Measurements from ENCODE around the gene MIAT. TPM values are rescaled to one million over a fixed set of nuclear protein-coding genes. Genes with fewer than 3 reads are reported as not detected.

The MIAT gene
- total RNA-seq, 1 experiment from 2014 or later: 0.06 TPM

- DNase-seq (ENCODE audit: low read depth): no peak
Observed at GRCh38 chr22:26669060-26669481, 11.7 kb downstream of the MIAT start.

DNA sequence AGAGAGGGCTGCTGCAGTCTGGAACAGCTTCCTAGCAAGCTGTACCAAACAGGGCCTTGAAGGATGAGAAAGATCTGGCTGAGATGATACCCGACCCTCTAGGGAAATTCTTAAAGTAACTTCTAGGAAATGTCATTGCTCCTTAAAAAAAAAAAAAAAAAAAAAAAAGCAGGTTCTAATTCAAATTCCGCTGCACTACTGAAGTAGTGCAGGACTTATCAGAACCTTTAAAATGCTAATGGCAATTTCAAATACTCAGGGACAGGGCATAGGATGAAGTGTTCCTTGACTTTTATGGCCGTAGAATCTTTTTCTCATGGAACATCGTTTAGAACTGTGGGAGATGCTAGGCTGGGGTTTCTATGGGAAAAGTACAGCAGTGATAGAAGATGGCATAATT is 13.1 kb downstream of the MIAT start:
- DNase-seq (ENCODE audit: low read depth): no peak

DNA sequence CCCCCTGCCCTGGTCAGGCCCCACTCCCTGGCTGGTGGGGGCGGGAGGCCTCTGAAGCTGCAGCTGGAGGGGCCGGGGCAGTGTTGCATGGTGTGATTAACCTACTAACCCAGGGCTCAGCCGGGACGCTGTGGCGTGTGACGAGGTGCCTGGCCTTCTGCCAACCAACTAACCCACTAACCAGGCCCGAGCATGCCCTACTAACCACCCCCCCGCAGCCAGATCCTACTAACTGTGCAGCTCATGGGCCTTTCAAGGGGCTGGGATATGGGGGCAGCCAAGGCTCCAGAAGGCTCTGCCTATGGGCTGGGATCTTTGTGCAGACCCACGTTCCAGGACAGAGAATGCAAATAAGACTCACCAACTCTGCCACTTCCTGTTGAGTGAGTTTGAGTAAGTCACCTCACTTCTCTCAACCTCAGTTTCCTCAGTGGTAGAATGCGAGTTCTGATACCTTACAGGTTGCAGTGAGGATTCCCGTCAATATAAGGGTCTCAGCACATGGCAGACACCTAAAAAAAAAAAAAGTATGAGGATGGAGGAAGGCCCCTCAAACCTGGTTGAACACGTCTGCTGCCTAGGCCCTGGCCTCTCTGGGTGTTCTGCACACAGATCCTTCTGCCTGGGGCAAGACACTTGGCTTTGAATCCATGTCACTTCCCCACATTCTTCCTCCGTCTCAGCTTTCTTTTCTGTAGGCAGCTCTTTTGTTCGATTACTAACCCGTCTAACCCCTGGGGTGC is 14.1 kb downstream of the MIAT start:
- peak; percentile 48 for DNase-seq (ENCODE audit: low read depth)

DNA sequence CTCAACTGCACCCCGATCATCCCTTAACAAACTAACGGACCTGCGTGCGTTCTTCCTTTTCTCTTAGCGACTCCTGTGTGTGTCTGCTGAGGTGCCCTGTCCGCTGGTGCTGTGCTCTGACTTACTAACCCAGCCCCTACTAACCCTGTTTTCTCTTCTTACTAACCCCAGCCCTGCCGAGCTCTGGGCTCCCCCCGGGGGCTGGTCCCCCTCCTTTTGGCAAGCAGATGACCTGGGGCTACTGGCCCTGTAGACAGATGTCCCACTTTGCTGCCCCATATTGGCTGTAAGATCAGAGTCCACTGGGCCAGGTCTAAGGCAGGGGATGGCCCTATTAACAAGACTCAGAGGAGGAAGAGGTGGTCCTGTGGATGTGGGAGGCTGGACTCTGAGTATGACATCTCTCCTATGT is 14.7 kb downstream of the MIAT start:
- no peak for DNase-seq (ENCODE audit: low read depth)

- DNase-seq (ENCODE audit: low read depth): peak; percentile 93
Observed at GRCh38 chr22:26672590-26673468, 15.4 kb downstream of the MIAT start.

GRCh38 chr22:26673486-26673885 is 16.1 kb downstream of the MIAT start:
- DNase-seq (ENCODE audit: low read depth): peak; percentile 25

DNA sequence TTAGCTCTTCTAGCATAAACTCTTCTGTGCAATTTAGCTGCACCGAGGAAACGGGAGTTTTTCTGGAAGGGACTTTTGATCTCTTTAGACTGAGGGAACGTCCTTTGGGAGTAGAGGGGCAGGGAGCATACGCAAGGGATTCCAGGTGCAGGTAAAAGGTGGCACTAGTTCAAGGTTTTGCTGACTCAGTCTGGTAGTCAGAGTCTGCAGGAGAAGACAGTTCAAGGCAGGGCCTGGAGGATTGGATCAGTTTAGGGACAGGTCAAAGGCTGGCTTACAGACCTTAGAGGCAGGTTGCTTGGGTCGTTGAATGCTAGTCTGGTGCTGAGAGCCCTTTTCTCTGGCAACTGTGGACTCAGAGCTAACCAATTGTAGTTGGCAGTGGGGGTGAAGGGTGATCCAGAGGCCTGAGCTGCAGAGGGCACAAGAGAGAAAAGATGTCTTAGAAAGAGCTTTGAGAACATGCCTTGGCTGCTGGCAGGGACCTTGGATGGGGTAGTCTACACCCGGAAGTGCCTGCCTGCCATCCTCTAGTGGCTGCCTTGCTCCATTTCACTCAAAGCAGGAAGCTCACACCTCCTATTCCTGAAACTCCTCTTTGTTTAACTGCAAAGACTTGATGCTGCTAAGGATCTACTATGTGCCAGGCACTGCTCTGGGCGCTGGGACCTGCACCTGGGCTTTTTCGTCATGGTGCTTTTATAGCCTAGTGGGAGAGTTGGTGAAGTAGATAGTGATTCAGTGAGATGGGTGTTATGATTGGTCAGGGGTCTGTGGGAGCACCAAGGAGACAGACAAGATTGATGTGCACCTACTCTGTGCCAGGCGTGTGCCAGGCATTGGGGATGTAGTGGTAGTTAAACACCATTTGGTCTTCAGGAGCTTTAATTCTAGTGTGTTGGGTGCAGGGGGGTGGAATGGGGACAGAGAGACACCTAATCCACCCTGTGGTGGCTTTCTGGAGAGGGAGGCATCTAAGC is 17.1 kb downstream of the MIAT start:
- DNase-seq (ENCODE audit: low read depth): no peak

- DNase-seq (ENCODE audit: low read depth): no peak
Observed at GRCh38 chr22:26675687-26676268, 18.4 kb downstream of the MIAT start.

- no peak for DNase-seq (ENCODE audit: low read depth)
Observed at GRCh38 chr22:26677217-26677616, 19.8 kb downstream of the MIAT start.

DNA sequence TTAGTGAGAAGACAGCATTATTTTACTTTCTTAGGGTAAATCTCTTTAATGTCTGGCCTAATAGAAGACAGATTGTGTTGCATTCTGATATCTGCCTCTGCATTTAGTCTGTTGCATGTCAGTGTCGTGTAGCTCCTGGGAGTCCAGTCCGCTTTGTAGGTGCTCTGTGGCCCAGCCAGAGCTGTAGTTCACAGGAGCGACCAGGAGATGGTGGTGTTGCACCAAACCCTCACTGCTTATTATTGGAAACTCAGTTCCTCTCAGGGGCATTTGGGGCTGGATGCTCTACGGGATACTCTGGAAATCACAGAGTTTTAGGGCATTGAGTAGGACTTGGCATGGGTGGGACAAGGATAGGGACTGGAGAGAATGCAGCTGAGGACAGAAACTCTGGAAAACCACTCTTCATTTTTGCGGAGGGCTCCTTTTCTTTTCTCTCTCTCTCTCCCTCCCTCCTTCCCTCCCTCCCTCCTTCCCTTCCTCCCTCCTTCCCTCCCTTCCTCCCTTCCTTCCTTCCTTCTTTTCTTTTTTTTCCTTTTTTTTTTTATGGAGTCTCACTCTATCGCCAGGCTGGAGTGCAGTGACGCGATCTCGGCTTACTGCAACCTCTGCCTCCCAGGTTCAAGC is 21.7 kb downstream of the MIAT start:
- peak; percentile 76 for DNase-seq (ENCODE audit: low read depth)

- no peak for DNase-seq (ENCODE audit: low read depth)
Observed at GRCh38 chr22:26680485-26680884, 23.1 kb downstream of the MIAT start.

- peak; percentile 32 for DNase-seq (ENCODE audit: low read depth)
Observed at GRCh38 chr22:26681395-26681821, 24.0 kb downstream of the MIAT start.

DNA sequence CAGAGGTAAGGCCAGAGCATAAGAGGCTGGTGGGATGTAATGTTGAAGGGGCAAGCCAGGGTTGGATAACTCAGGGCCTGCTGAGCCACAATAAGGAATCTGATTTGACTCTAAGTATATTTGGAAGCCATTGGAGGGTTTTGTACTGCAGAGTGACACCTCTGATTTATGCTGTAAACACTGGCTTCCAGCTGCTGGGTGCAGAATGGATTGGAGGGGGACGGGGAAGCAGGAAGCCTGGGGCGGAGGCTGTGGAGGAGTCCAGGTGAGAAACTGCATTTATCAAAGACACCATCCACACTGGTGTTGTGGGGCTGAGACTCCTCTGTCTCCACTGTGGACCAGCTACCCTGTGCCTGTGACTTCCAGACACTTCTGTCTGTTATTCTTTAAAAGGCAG is 26.8 kb downstream of the MIAT start:
- DNase-seq (ENCODE audit: low read depth): no peak

DNA sequence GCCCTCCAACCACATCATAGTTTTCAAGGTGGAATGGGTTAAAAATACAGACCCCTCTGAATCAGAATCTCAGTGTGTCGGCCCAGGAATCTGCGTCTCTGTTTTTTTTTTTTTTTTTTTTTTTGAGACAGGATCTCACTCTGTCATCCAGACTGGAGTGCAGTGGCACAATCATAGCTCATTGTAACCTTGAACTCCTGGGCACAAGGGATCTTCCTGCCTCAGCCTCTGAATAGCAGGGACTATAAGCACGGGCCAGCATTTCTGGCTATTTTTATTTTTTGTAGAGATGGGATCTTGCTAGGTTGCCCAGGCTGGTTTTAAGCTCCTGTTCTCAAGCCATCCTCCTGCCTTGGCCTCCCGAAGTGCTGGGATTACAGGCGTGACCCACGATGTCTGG is 28.2 kb downstream of the MIAT start:
- no peak for DNase-seq (ENCODE audit: low read depth)

- DNase-seq (ENCODE audit: low read depth): no peak
Observed at GRCh38 chr22:26687439-26687838, 30.1 kb downstream of the MIAT start.

DNA sequence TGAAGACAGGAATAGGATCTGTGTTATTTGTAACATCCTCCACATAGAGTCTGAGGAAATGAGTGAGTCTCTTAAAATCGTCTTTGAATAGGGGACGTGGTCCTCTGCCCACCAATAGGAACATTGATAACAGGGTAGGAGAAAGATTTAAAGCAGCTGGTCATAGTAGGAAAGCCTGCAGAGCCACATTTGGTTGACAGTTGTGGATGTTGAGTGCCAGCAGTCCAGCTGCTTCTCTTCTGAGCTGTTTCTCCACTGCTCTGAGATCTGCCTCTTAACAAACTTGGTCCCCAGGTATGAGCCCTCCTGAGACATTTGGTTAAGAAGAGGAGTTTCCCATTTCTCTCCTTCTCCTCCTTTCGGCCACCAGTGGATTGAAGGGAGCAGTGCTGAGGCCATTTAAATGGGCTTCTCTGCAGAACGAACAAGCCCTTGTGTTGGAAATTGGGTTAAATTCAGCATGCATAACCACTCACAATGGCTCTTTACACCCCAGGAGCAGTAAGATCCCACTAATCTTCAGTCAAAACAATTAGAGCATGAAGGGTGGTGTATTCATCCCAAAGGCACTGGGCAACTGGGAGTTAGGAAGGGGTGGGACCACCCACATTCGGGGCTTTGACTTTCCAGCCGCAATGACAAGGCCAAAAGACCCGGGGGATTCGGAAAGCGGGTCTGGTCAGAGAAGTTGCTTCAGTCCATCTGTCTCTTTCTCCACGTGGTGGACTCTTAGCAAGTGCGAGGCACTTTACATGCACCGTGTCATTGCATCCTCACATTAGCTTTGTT is 32.3 kb downstream of the MIAT start:
- no peak for DNase-seq (ENCODE audit: low read depth)

- no peak for DNase-seq (ENCODE audit: low read depth)
Observed at GRCh38 chr22:26690654-26691376, 33.4 kb downstream of the MIAT start.

GRCh38 chr22:26691377-26691716 is 34.0 kb downstream of the MIAT start:
- DNase-seq (ENCODE audit: low read depth): no peak

DNA sequence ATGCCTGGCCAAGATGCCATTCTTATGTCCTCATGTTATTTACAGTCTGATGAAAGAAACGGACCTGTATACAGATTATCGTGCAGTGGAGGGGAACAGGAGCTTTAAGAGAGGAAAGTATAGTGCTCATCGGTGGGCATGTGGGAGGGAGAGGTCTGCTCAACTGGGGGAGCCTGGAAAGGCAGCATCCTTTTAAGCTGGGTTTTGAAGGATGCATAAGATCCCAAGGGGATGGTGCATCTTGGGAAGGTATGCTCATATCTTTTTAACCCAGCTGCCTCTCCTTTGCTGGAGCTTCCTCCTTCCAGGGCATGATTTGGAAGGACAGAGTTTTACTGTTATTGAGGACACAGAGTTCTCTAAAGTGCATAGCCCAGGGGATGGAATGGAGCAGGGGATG is 34.8 kb downstream of the MIAT start:
- DNase-seq (ENCODE audit: low read depth): no peak

DNA sequence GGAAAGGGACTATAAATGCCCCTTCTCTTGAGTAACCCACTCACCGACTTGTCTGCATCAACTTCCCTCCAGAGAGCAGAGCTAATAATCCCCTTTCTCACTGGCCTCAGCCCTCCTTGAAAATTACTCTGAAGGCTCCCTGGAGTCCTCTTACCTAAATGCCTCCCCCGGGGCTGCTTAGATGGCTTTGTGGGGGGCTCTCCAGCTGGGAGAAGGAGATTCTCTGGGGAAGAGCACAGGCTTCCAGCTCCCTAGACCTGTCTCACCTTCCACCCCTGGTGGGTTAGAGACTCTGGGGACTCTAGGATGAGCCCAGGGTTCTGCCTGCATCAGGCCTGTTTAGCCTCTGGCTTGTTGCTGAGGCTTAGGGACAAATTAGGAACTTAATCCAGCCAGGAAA is 39.8 kb downstream of the MIAT start:
- DNase-seq (ENCODE audit: low read depth): no peak

All from Daoy (cell line).